ENCODE data around the gene CRNKL1. TPM values are rescaled to one million over a fixed set of nuclear protein-coding genes. Genes with fewer than 3 reads are reported as not detected.

Gene CRNKL1
- total and polyA plus RNA-seq, 2 of the 4 experiments (the other 2 are of a cell fraction) = 7.4 to 20.1 TPM

DNA sequence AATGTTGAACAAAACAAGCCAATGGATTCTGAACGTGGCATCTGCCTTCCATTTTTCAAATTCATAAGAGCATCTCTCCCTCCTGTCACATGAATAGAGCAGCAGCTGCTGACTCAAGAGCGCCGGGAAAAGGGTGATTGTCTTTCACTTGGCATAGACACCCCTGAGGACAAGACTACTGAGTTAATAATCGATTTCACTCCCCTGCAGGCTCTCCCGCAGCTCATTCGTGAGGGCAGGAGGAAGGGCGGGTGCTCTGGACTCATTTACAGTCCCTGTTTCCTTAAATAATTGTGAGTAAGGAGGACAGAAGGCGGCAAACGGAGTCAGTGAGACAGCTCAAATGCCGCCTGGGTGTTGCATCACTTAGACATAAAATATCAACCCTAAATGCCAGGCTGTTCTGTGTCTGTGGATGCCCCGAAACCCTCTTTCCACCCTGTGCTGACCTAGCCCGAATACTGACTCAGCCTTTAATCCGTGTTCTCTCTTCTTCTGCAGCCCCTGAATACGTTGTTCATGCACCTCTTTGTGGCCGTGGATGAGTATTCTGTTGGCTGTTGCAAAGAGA is 21.6 kb upstream of the CRNKL1 start:
- CTCF ChIA-PET = interaction anchor here (1.4 kb wide), 1 partner anchor 10 kb away, joined by 4 read pairs; no protein-coding TSS in a partner anchor
- no peak overlapping the region for H3K18ac ChIP-seq (ENCODE audit: low read depth, low read length)
- intact Hi-C loops (cut with micrococcal nuclease) (no loop called here), in situ Hi-C loops (cut with MboI; ENCODE audit: low sequenced_read_pairs) (loop anchor here (10.0 kb wide), 1 partner anchor 161 kb away; no protein-coding TSS in a partner anchor), dilution Hi-C loops (cut with HindIII; ENCODE audit: low sequenced_read_pairs, unreplicated experiment) (no loop called here)
- no peak overlapping the region for H2AK9ac ChIP-seq (replicated peaks; ENCODE audit: low read depth, low read length, poor library complexity)
- no peaks in the 10 kb centered on the region for H3K36me3 ChIP-seq (ENCODE audit: control insufficient read depth, insufficient read depth, low read length)
- no peak overlapping the region for H2AK5ac ChIP-seq (ENCODE audit: low read depth, low read length)
- no peak overlapping the region for H3K9ac ChIP-seq (ENCODE audit: low read depth, low read length)
- H3K23ac ChIP-seq (ENCODE audit: low read depth, low read length) = no peak overlapping the region
- H3K14ac ChIP-seq (replicated peaks; ENCODE audit: low read depth, low read length) = no peak overlapping the region
- H3K9me3 ChIP-seq (ENCODE audit: control insufficient read depth, insufficient read depth, low read length) = no peaks in the 10 kb centered on the region
- H2BK15ac ChIP-seq (ENCODE audit: low read depth, low read length) = no peak overlapping the region
- BruUV-seq (replicated peaks) = no TSS peak
- no peak overlapping the region for H4K8ac ChIP-seq (ENCODE audit: low read depth in 2 of 2, low read length in 2 of 2)
- no peak overlapping the region for H2BK20ac ChIP-seq (ENCODE audit: low read depth, low read length)
- ATAC-seq (ENCODE audit: low read depth) (peak; percentile 29), DNase-seq (no peak)
- no peak overlapping the region for H4K5ac ChIP-seq (ENCODE audit: low read depth, low read length)
- H3K4me1 ChIP-seq (ENCODE audit: control insufficient read depth, insufficient read depth, low read length) = no peaks in the 10 kb centered on the region
- peaks cover 27% of the 10 kb centered on the region for H3K27me3 ChIP-seq (ENCODE audit: control insufficient read depth, insufficient read depth, low read length)
- H3K56ac ChIP-seq (ENCODE audit: extremely low read depth, insufficient read depth, low read length) = no peak overlapping the region
- no peak overlapping the region for H4K91ac ChIP-seq (ENCODE audit: insufficient read depth, low read depth, low read length)
- no peak overlapping the region; the same call in 1 of the 2 replicates for H3K4me3 ChIP-seq (ENCODE audit: insufficient read depth, low read depth, low read length)
- no peaks in the 10 kb centered on the region for H3K79me1 ChIP-seq (ENCODE audit: low read depth in 1 of 2, low read length in 2 of 2)
- no peak overlapping the region for H3K4ac ChIP-seq (ENCODE audit: low read depth, low read length)
- no peak overlapping the region for H2BK5ac ChIP-seq (ENCODE audit: low read depth, low read length, poor library complexity, severe bottlenecking)
- 20% methylated on average over 1 of the region's 15 CpGs; no CpG with 5 or more reads in 1 of the 2 experiments for WGBS, 2 experiments (ENCODE audit: extremely low coverage in 2 of 2, insufficient read length in 1 of 2)
- H2AFZ ChIP-seq (replicated peaks; ENCODE audit: low read length, poor library complexity) = peak overlapping the region; percentile 53
- H3K4me2 ChIP-seq (ENCODE audit: low read depth, low read length) = peak overlapping the region; percentile 64
- POLR2A ChIA-PET (ENCODE audit: unreplicated experiment) = no interaction called here
- no peak overlapping the region for H2BK120ac ChIP-seq (ENCODE audit: low read depth, low read length)
- no peaks in the 10 kb centered on the region for H3K9me1 ChIP-seq (ENCODE audit: insufficient read depth, low read length)
- H3K27ac ChIP-seq (ENCODE audit: insufficient read depth, low read length) = no peak overlapping the region
- no peaks in the 10 kb centered on the region for H4K20me1 ChIP-seq (ENCODE audit: insufficient read depth, low read length)
- TF ChIP-seq USF2 (IDR thresholded peaks at IDR 0.05; ENCODE audit: low read depth, low read length) (no peak), MAZ (IDR thresholded peaks at IDR 0.05; ENCODE audit: borderline replicate concordance, low read depth, low read length) (no peak), BHLHE40 (IDR thresholded peaks at IDR 0.05; ENCODE audit: low read depth, low read length) (no peak), CEBPB (IDR thresholded peaks at IDR 0.05; ENCODE audit: low read depth, low read length) (peak; percentile 12; the same call in 1 of the 2 replicates)
